OCI-LY3 (cell line): Measurements from ENCODE around the gene GMCL2.

Experiments used
- H2AFZ ChIP-seq: fragments of 200-600, 300-600 bp; shearing (Covaris generic); 2 replicates; pipeline ENCODE4 v1.6.0; 2014; ENCODE audit warnings: antibody characterized with exemption, low read depth, low read length
- H3K27ac ChIP-seq: fragments of 200-600, 300-600 bp; sonication (generic); 2 replicates; pipeline ENCODE4 v1.5.1; 2014; ENCODE audit warnings: mild to moderate bottlenecking, low read length, moderate library complexity, mixed read lengths
- H3K27me3 ChIP-seq: fragments of 200-600, 300-600 bp; sonication (generic); 2 replicates; pipeline ENCODE4 v1.6.1; 2014; ENCODE audit warnings: low read depth, low read length, mixed read lengths
- H3K36me3 ChIP-seq: fragments of 200-600, 300-600 bp; sonication (generic); replicated peaks from 2 replicates; pipeline ENCODE3; 2014; ENCODE audit warnings: low read depth, low read length, mixed read lengths
- H3K4me1 ChIP-seq: fragments of 300-600, 200-600 bp; sonication (generic); 2 replicates; pipeline ENCODE4 v1.6.1; 2014; ENCODE audit warnings: low read length, mixed read lengths
- H3K4me2 ChIP-seq: fragments of 200-600, 300-600 bp; sonication (generic); 2 replicates; pipeline ENCODE4 v1.6.1; 2014; ENCODE audit warnings: low read length, mixed read lengths
- H3K4me3 ChIP-seq: fragments of 300-600, 200-600 bp; sonication (generic); 2 replicates; pipeline ENCODE4 v1.5.1; 2014; ENCODE audit warnings: antibody characterized with exemption, mild to moderate bottlenecking, low read length, moderate library complexity
- H3K79me2 ChIP-seq: fragments of 300-600, 200-600 bp; shearing (Covaris generic); 2 replicates; pipeline ENCODE4 v1.6.1; 2014; ENCODE audit warnings: mild to moderate bottlenecking, low read length, mixed read lengths
- H3K9ac ChIP-seq: fragments of 300-600, 200-600 bp; shearing (Covaris generic); 2 replicates; pipeline ENCODE4 v1.6.0; 2014; ENCODE audit warnings: mild to moderate bottlenecking, low read length, moderate library complexity
- H3K9me3 ChIP-seq: fragments of 200-600, 300-600 bp; shearing (Covaris generic); 2 replicates; pipeline ENCODE4 v1.6.1; 2014; ENCODE audit warnings: low read length, mixed read lengths; ENCODE audit not compliant: insufficient read depth
- H4K20me1 ChIP-seq: fragments of 200-600, 300-600 bp; sonication (generic); 2 replicates; pipeline ENCODE4 v1.6.1; 2016; ENCODE audit warnings: low read length, mixed read lengths; ENCODE audit not compliant: insufficient read depth
- CTCF ChIP-seq: fragments of 200-600, 300-600 bp; sonication (generic); IDR thresholded peaks from 2 replicates; pipeline ENCODE4 v1.5.1; 2014; ENCODE audit warnings: antibody characterized with exemption, low read length, low read depth
- EZH2phosphoT487 ChIP-seq: fragments of 200-600 bp; shearing (Covaris generic); IDR thresholded peaks from 2 replicates; pipeline ENCODE4 v1.6.1; 2018; ENCODE audit warnings: antibody characterized with exemption, mixed run types, low read depth

Gene GMCL2

GRCh38 chr5:178221853-178222252, 34.7 kb upstream of the GMCL2 start:
- H4K20me1 ChIP-seq, result peaks cover 13% of the 10 kb centered on the region; the same call in 1 of the 2 replicates
- no peak overlapping the region for H3K27ac ChIP-seq
- H3K79me2 ChIP-seq, result 0 out of 2 replicates have a peak, but pooled peaks cover 3% of the 10 kb centered on the region
- H2AFZ ChIP-seq, result no peak overlapping the region
- H3K4me2 ChIP-seq, result no peak overlapping the region
- H3K4me3 ChIP-seq, result no peak overlapping the region
- no peak for TF ChIP-seq EZH2phosphoT487
- no peak for TF ChIP-seq CTCF
- H3K9ac ChIP-seq, result no peak overlapping the region
- H3K4me1 ChIP-seq, result no peaks in the 10 kb centered on the region
- H3K27me3 ChIP-seq, result no peaks in the 10 kb centered on the region
- H3K36me3 ChIP-seq, result peaks cover 23% of the 10 kb centered on the region
- no peaks in the 10 kb centered on the region for H3K9me3 ChIP-seq

GRCh38 chr5:178221282-178221681, 34.1 kb upstream of the GMCL2 start:
- Histone ChIP-seq H3K9ac (no peak overlapping the region), H3K27me3 (no peaks in the 10 kb centered on the region), H3K36me3 (peaks cover 23% of the 10 kb centered on the region), H3K4me3 (no peak overlapping the region), H3K9me3 (no peaks in the 10 kb centered on the region), H3K79me2 (0 out of 2 replicates have a peak, but pooled peaks cover 6% of the 10 kb centered on the region), H3K4me1 (no peaks in the 10 kb centered on the region), H2AFZ (no peak overlapping the region), H4K20me1 (peaks cover 13% of the 10 kb centered on the region; the same call in 1 of the 2 replicates), H3K27ac (no peak overlapping the region), H3K4me2 (no peak overlapping the region)
- TF ChIP-seq CTCF (no peak), EZH2phosphoT487 (no peak)

GRCh38 chr5:178218827-178219226, 31.7 kb upstream of the GMCL2 start:
- Histone ChIP-seq H3K27ac (no peak overlapping the region), H3K9ac (no peak overlapping the region), H2AFZ (no peak overlapping the region), H3K27me3 (no peaks in the 10 kb centered on the region), H3K4me1 (no peaks in the 10 kb centered on the region), H3K4me2 (no peak overlapping the region), H3K36me3 (peaks cover 42% of the 10 kb centered on the region), H3K79me2 (peaks cover 11% of the 10 kb centered on the region; the same call in 1 of the 2 replicates), H4K20me1 (peaks cover 16% of the 10 kb centered on the region; the same call in 1 of the 2 replicates), H3K4me3 (no peak overlapping the region), H3K9me3 (no peaks in the 10 kb centered on the region)
- TF ChIP-seq EZH2phosphoT487, result no peak

- Histone ChIP-seq H3K9me3 (no peaks in the 10 kb centered on the region), H3K27me3 (no peaks in the 10 kb centered on the region), H3K4me1 (no peaks in the 10 kb centered on the region), H3K4me3 (no peak overlapping the region), H3K36me3 (peaks cover 48% of the 10 kb centered on the region), H2AFZ (no peak overlapping the region), H3K79me2 (peaks cover 12% of the 10 kb centered on the region; the same call in 1 of the 2 replicates), H4K20me1 (peaks cover 14% of the 10 kb centered on the region), H3K4me2 (no peak overlapping the region), H3K9ac (no peak overlapping the region), H3K27ac (no peak overlapping the region)
- TF ChIP-seq CTCF, result no peak
- TF ChIP-seq EZH2phosphoT487, result no peak
These were observed 31.1 kb upstream of the GMCL2 start for GRCh38 chr5:178218237-178218776.

GRCh38 chr5:178216779-178217178, 29.6 kb upstream of the GMCL2 start:
- Histone ChIP-seq H3K36me3 (peaks cover 56% of the 10 kb centered on the region), H3K27ac (no peak overlapping the region)

More at GRCh38 chr5:178216779-178217178, 29.6 kb upstream of the GMCL2 start:
- H3K4me3 ChIP-seq, result no peak overlapping the region
- no peaks in the 10 kb centered on the region for H3K4me1 ChIP-seq
- H3K9ac ChIP-seq, result no peak overlapping the region
- no peak for TF ChIP-seq EZH2phosphoT487
- TF ChIP-seq CTCF, result no peak
- no peaks in the 10 kb centered on the region for H3K9me3 ChIP-seq
- H2AFZ ChIP-seq, result no peak overlapping the region
- H3K79me2 ChIP-seq, result peaks cover 23% of the 10 kb centered on the region; the same call in 1 of the 2 replicates
- no peaks in the 10 kb centered on the region for H3K27me3 ChIP-seq
- no peak overlapping the region for H3K4me2 ChIP-seq
- peaks cover 17% of the 10 kb centered on the region for H4K20me1 ChIP-seq
